HTR-8/SVneo (cell line): ENCODE data around the gene OSBPL10.

Experiments used
- DNase-seq: peaks from one replicate; pipeline ENCODE4 v3.0.0; 2011; ENCODE audit warnings: low spot score, mixed read lengths; ENCODE audit not compliant: insufficient read length
- FAIRE-seq: peaks from 2 replicates; lab custom pipeline; 2011; peaks lifted over from hg19 to GRCh38; lab: Jason Lieb, UNC

The OSBPL10 gene

GRCh38 chr3:31831591-31831990 lies 149.5 kb downstream of the OSBPL10 start:
- DNase-seq (no peak), FAIRE-seq (no peak)

DNA sequence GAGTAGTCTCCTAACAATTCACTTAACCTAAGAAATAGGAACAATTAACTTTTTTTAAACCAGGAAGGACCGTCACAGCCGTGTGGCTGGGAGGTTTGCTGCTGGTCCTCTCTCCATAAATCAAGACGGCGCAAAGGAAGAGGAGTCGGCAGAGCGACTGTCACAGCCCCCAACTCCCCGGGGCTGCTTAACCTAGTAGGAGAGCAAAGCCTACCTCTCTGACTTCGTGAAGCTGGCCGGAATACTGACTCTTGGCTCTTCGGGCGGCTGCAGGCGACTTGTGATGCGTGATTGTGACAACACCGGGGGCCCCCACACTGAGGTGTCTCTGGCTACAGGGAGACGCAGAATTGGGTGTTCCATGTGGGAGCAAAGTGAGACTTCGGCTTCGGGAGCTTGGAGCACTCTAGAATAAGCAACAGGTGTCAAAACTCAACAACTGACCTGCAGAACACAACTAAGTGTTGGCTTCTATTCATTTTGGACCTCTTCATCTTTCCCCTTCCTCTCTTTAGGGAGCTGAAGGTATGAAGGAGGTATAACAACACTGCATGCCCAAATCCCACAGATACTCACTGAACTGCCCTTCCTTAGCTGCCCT lies 151.1 kb downstream of the OSBPL10 start:
- DNase-seq: no peak
- no peak for FAIRE-seq

- no peak for DNase-seq
- FAIRE-seq: no peak
Measured at GRCh38 chr3:31829010-31829409, 152.1 kb downstream of the OSBPL10 start.

- FAIRE-seq: no peak
- no peak for DNase-seq
Measured at GRCh38 chr3:31828007-31828406, 153.1 kb downstream of the OSBPL10 start.

- no peak for FAIRE-seq
- DNase-seq: no peak
Measured at GRCh38 chr3:31823184-31823583, 157.9 kb downstream of the OSBPL10 start.

GRCh38 chr3:31821118-31821517 lies 159.9 kb downstream of the OSBPL10 start:
- no peak for FAIRE-seq
- DNase-seq: no peak

GRCh38 chr3:31819441-31819840 lies 161.6 kb downstream of the OSBPL10 start:
- FAIRE-seq (no peak), DNase-seq (no peak)

GRCh38 chr3:31817411-31817966 lies 163.6 kb downstream of the OSBPL10 start:
- DNase-seq (no peak), FAIRE-seq (no peak)

DNA sequence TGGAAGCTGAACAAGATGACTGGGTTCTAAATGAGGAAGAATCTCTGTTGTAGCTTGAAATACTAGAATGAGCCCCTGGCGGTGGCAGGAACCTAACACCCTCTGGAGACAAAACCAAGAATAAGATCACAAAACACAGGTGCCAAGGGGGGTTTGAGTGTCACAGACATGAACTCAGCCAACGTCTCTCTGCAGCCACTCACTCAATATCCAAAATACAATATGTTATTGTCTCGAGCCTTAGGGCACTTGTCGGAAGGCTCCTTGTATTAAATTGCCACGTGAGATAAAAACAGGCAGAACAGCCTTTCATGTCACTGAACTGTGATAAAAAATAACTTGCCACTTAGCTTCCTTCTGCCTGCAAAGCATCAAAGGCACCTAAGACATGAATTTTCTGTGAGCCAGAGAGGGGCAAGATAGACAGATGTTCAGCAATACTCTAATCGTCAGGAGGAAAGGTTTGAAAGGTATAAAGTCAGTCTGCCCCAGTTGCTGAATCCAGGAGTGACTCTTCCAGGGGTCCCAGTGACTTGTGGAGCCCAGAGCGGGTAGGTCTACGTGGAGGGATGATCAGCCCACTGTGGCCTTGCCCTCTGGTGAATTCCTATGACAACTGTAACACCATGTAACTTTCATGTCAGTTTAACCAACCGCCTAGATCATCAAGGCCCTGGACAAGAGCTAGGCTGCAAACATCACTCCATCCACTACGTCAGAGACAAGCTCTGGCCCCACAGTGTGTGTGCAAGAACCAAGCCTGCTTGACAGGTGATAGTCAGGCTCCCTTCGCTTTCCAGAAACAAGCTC lies 165.2 kb downstream of the OSBPL10 start:
- FAIRE-seq (no peak), DNase-seq (no peak)

- DNase-seq (no peak), FAIRE-seq (no peak)
Measured at GRCh38 chr3:31815006-31815405, 166.1 kb downstream of the OSBPL10 start.

DNA sequence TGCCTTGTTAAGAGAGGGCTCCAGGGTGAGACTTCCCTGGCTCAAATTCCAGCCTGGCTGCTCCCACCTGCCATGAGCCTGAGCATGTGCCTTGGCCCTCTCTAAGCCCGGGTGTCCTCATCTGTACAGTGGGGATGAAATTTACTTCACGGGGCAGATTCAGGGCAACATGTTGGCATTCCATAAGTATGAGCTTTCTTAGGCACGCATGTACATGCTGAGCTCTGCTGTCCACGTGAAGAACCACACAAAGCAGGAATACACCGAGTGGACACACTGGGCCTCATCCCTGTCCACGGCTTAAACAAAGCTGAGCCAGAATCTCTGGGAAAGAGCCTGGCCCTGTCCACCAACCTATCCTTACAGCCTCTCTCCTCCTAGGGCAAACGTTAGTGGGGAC lies 167.4 kb downstream of the OSBPL10 start:
- FAIRE-seq: no peak
- DNase-seq: no peak

DNA sequence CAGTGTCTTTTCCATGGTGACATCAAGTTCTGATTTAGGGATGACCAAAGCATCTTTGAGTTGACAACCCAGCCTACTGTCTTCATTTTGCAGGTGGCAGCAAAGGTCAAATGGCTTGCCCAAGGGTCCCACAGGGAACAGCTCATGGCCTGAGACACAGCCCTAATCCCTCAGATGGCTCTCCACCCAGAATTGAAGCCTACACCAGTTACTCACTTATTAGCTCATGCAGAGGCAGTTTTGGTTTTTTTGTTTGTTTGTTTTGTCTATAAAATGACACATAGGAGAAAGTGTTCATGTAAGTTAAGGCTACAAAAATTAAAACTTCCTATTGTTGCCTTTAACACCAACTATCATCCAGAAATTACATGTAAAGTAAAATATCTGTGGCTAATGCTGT lies 167.9 kb downstream of the OSBPL10 start:
- FAIRE-seq (no peak), DNase-seq (no peak)

GRCh38 chr3:31810991-31811433 lies 170.1 kb downstream of the OSBPL10 start:
- FAIRE-seq: no peak

DNA sequence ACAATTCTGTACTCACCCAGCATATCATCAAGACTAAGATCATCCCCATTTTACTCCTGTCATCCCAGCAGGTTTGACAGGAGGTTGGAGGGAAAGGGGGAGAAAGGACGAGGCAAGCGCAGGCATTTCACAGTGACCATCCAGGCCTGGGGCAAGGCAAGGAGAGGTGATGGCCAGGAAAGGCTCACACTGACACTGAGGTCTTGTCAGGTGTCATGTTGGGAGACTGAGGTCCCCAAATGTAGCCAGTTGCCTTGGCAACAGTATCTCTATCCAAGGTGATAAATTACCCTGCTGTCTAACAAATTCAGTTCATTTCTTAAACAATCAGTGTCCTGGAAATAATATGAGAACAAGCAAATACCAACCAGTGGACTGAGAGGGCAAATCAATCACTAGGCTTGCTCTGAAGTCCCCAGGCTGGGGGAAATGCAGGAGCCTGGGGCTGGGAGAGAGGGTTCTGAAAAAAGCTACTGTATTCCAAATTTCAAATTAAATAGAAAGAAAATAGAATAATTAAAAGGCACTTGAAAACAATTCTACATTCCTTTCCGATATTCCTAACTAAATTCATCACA lies 172.8 kb downstream of the OSBPL10 start:
- no peak for DNase-seq
- no peak for FAIRE-seq

More at GRCh38 chr3:31810991-31811433, 170.1 kb downstream of the OSBPL10 start:
- DNase-seq: no peak

DNA sequence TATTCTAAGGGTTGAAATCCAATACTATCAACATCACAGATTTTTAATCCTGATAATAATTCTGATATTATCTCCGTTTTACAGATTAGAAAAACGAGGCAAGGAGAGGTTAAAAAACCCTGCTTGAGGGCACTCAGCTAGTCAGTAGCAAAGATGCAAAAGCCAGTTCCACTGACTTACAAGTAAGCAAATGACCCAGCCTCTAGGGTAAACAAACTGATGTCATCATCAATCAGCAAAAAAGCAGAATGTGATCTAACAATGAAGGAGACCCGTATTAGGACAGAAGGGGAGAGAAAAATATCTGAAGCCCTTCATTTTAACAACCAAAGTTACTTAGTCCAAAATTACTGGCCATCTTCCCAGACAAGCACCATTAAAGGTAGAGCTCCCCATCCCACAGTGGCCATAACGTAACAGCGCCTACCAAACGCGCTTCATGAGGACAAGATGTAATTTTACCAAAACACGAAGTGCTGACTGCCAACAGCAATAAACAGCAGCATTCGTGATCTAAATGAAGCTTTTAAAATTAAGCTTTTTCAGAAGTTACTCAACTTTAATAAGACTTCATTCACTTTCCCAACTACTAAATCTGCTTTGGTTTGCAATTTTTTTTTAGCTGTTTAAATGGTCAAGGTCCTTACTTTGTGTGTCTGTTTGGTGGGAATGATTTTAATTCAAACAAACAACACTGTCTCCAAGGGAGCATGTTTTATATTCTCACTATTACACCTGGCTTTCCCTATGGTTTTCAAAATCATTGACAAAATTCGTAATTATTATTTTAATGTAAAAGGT lies 176.6 kb downstream of the OSBPL10 start:
- DNase-seq (no peak), FAIRE-seq (no peak)

DNA sequence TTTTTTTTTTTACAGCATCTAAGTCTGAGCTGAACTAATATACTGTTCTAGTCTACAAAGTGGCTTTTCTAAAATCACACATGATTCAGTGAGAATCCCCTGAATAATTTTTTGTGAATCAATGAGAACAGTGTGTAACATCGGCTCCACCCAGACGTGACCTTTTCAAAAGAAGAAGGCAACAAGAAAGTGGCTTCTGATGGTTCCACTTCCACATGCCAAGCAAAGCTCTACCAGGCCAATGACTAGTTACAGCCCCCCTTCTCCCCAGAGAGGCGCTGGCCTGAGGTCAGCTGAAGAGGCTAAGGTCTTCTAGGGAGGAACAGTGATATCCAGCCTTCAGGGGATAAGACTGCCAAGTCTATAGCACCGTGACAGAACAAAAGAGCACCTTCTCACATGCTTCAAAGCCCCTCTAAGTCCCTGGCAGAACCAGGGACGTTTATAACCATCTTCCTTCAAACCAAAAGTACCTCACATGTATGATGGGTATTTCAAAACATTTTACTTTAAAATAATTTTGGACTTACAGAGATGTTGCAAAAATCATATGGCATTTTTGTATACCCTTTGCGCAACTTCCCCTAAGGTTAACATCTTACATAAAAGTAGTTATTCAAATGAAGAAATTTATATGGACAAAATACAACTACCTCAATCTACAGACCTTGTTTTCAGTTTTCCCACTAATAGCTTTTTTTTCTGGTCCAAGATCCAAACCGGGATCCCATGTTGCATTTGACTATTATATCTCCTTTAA lies 177.9 kb downstream of the OSBPL10 start:
- FAIRE-seq: no peak
- DNase-seq: no peak

GRCh38 chr3:31800436-31800835 lies 180.6 kb downstream of the OSBPL10 start:
- DNase-seq (no peak), FAIRE-seq (no peak)

GRCh38 chr3:31798840-31799239 lies 182.2 kb downstream of the OSBPL10 start:
- DNase-seq: no peak
- no peak for FAIRE-seq

- FAIRE-seq (no peak), DNase-seq (no peak)
Measured at GRCh38 chr3:31793821-31794220, 187.2 kb downstream of the OSBPL10 start.

GRCh38 chr3:31791090-31791430 lies 190.0 kb downstream of the OSBPL10 start:
- DNase-seq: no peak
- no peak for FAIRE-seq
